HEK293 (cell line): ENCODE results near the gene GALNS.

Experiments used
- HIC1 ChIP-seq: fragments of 450-650 bp; formaldehyde crosslinking; IDR thresholded peaks from 2 replicates; pipeline ENCODE4 v1.5.1; 2016; ENCODE audit warnings: missing biosample characterization, missing genetic modification characterization
- KLF16 ChIP-seq: fragments of 450-650 bp; formaldehyde crosslinking; IDR thresholded peaks from 2 replicates; pipeline ENCODE4 v1.5.1; 2017; ENCODE audit warnings: missing biosample characterization, missing genetic modification characterization
- KLF7 ChIP-seq: fragments of 450-650 bp; formaldehyde crosslinking; IDR thresholded peaks from 2 replicates; pipeline ENCODE4 v1.5.1; 2016; ENCODE audit warnings: missing biosample characterization, missing genetic modification characterization, borderline replicate concordance
- KLF9 ChIP-seq: fragments of 450-650 bp; formaldehyde crosslinking; IDR thresholded peaks from 2 replicates; pipeline ENCODE4 v1.5.1; 2016; ENCODE audit warnings: missing biosample characterization, missing genetic modification characterization, low read depth
- MYNN ChIP-seq: fragments of 450-650 bp; formaldehyde crosslinking; IDR thresholded peaks from 2 replicates; pipeline ENCODE4 v1.5.1; 2016; ENCODE audit warnings: missing biosample characterization, missing genetic modification characterization, borderline replicate concordance
- PATZ1 ChIP-seq: fragments of 450-650 bp; formaldehyde crosslinking; IDR thresholded peaks from 2 replicates; pipeline ENCODE4 v1.5.1; 2016; ENCODE audit warnings: missing biosample characterization, missing genetic modification characterization
- RBAK ChIP-seq: fragments of 450-650 bp; formaldehyde crosslinking; IDR thresholded peaks from 2 replicates; pipeline ENCODE4 v1.5.1; 2016; ENCODE audit warnings: missing biosample characterization, missing genetic modification characterization
- TCF7L2 ChIP-seq: IDR thresholded peaks from 2 replicates; pipeline ENCODE4 v1.6.1; 2011; ENCODE audit warnings: low read depth, mild to moderate bottlenecking, inconsistent platforms, low read length, moderate library complexity, borderline replicate concordance
- TRIM28 ChIP-seq: IDR thresholded peaks from 2 replicates; pipeline ENCODE4 v1.6.1; 2011; ENCODE audit warnings: low read length, control low read depth, borderline replicate concordance
- TSHZ1 ChIP-seq: fragments of 450-650 bp; formaldehyde crosslinking; IDR thresholded peaks from 2 replicates; pipeline ENCODE4 v1.5.1; 2016; ENCODE audit warnings: missing biosample characterization, missing genetic modification characterization, borderline replicate concordance
- WT1 ChIP-seq: fragments of 450-650 bp; formaldehyde crosslinking; IDR thresholded peaks from 2 replicates; pipeline ENCODE4 v1.5.1; 2016; ENCODE audit warnings: missing biosample characterization, missing genetic modification characterization
- ZNF138 ChIP-seq: fragments of 450-650 bp; formaldehyde crosslinking; IDR thresholded peaks from 2 replicates; pipeline ENCODE4 v1.5.1; 2016; ENCODE audit warnings: missing biosample characterization, missing genetic modification characterization, borderline replicate concordance
- ZNF175 ChIP-seq: fragments of 450-650 bp; formaldehyde crosslinking; IDR thresholded peaks from 2 replicates; pipeline ENCODE4 v1.5.1; 2016; ENCODE audit warnings: missing biosample characterization, missing genetic modification characterization
- ZNF202 ChIP-seq: fragments of 450-650 bp; formaldehyde crosslinking; IDR thresholded peaks from 2 replicates; pipeline ENCODE4 v1.5.1; 2016; ENCODE audit warnings: missing biosample characterization, missing genetic modification characterization, borderline replicate concordance
- ZNF366 ChIP-seq: fragments of 450-650 bp; formaldehyde crosslinking; conservative IDR thresholded peaks from 2 replicates; pipeline ENCODE4 v1.5.1; 2016; ENCODE audit warnings: missing biosample characterization, missing genetic modification characterization
- ZNF404 ChIP-seq: fragments of 450-650 bp; formaldehyde crosslinking; IDR thresholded peaks from 2 replicates; pipeline ENCODE4 v1.5.1; 2017; ENCODE audit warnings: missing biosample characterization, missing genetic modification characterization
- ZNF48 ChIP-seq: fragments of 450-650 bp; formaldehyde crosslinking; IDR thresholded peaks from 2 replicates; pipeline ENCODE4 v1.5.1; 2016; ENCODE audit warnings: missing biosample characterization, missing genetic modification characterization
- ZNF521 ChIP-seq: fragments of 450-650 bp; formaldehyde crosslinking; IDR thresholded peaks from 2 replicates; pipeline ENCODE4 v1.5.1; 2017; ENCODE audit warnings: missing biosample characterization, mild to moderate bottlenecking, missing genetic modification characterization
- ZNF529 ChIP-seq: fragments of 450-650 bp; formaldehyde crosslinking; IDR thresholded peaks from 2 replicates; pipeline ENCODE4 v1.5.1; 2017; ENCODE audit warnings: missing genetic modification characterization, missing biosample characterization; ENCODE audit not compliant: insufficient replicate concordance
- ZNF549 ChIP-seq: fragments of 450-650 bp; IDR thresholded peaks from 2 replicates; pipeline ENCODE4 v1.5.1; 2018; ENCODE audit warnings: missing biosample characterization, missing genetic modification characterization, mild to moderate bottlenecking, inconsistent platforms, moderate library complexity
- ZNF600 ChIP-seq: fragments of 450-650 bp; formaldehyde crosslinking; IDR thresholded peaks from 2 replicates; pipeline ENCODE4 v1.5.1; 2016; ENCODE audit warnings: missing biosample characterization, missing genetic modification characterization
- ZNF692 ChIP-seq: fragments of 450-650 bp; formaldehyde crosslinking; IDR thresholded peaks from 2 replicates; pipeline ENCODE4 v1.5.1; 2016; ENCODE audit warnings: missing biosample characterization, missing genetic modification characterization
- ZNF701 ChIP-seq: fragments of 450-650 bp; formaldehyde crosslinking; IDR thresholded peaks from 2 replicates; pipeline ENCODE4 v1.5.1; 2016; ENCODE audit warnings: missing biosample characterization, missing genetic modification characterization
- ZNF747 ChIP-seq: fragments of 450-650 bp; formaldehyde crosslinking; IDR thresholded peaks from 2 replicates; pipeline ENCODE4 v1.5.1; 2016; ENCODE audit warnings: missing biosample characterization, missing genetic modification characterization
- ZNF777 ChIP-seq: fragments of 450-650 bp; formaldehyde crosslinking; IDR thresholded peaks from 2 replicates; pipeline ENCODE4 v1.5.1; 2017; ENCODE audit warnings: missing biosample characterization, missing genetic modification characterization, borderline replicate concordance
- ZNF791 ChIP-seq: fragments of 450-650 bp; formaldehyde crosslinking; IDR thresholded peaks from 2 replicates; pipeline ENCODE4 v1.5.1; 2016; ENCODE audit warnings: missing biosample characterization, missing genetic modification characterization
- ZNF843 ChIP-seq: fragments of 450-650 bp; formaldehyde crosslinking; IDR thresholded peaks from 2 replicates; pipeline ENCODE4 v1.5.1; 2016; ENCODE audit warnings: missing biosample characterization, missing genetic modification characterization
- ZSCAN4 ChIP-seq: fragments of 450-650 bp; formaldehyde crosslinking; IDR thresholded peaks from 2 replicates; pipeline ENCODE4 v1.5.1; 2017; ENCODE audit warnings: missing biosample characterization, missing genetic modification characterization

GALNS gene

GRCh38 chr16:88811769-88812512 lies 44.8 kb downstream of the GALNS start, which contains the start of gene APRT (continued):
- TF ChIP-seq TCF7L2 (no peak), ZSCAN4 (tag by site-specific recombination) (no peak), ZNF600 (peak; percentile 89), KLF7 (peak; percentile 82; the same call in 1 of the 2 replicates), ZNF529 (tag by site-specific recombination) (no peak), PATZ1 (tag by site-specific recombination) (no peak; the same call in 1 of the 2 replicates), KLF16 (peak; percentile 77), TSHZ1 (peak; percentile 18; the same call in 1 of the 2 replicates), ZNF202 (no peak), KLF9 (tag by site-specific recombination) (peak; percentile 86), ZNF48 (no peak), ZNF549 (tag by site-specific recombination) (no peak), ZNF747 (tag by site-specific recombination) (no peak), ZNF175 (tag by site-specific recombination) (no peak), HIC1 (tag by site-specific recombination) (peak; percentile 52), RBAK (tag by site-specific recombination) (no peak), TRIM28 (peak; percentile 76; the same call in 1 of the 2 replicates), ZNF791 (no peak), ZNF404 (tag by site-specific recombination) (peak; percentile 71), ZNF366 (tag by site-specific recombination) (no peak), WT1 (no peak; the same call in 1 of the 2 replicates), ZNF843 (tag by site-specific recombination) (peak; percentile 63; the same call in 1 of the 2 replicates), ZNF521 (tag by site-specific recombination) (no peak), ZNF138 (no peak), ZNF701 (no peak), ZNF777 (tag by site-specific recombination) (no peak), MYNN (no peak), ZNF692 (tag by site-specific recombination) (peak; percentile 88)
